Esophagus mucosa (tissue), 1 donor: ENCODE results near the gene MRM1. TPM values are rescaled to one million over a fixed set of nuclear protein-coding genes. Genes with fewer than 3 reads are reported as not detected.
"Not testable (repeated sequence)": the region's sequence is repeated elsewhere in the genome, so short reads cannot be mapped to it uniquely, and the experiment has no call there.

ENCODE experiments used
- ATAC-seq: fragments of 200-7000 bp; cut with Tn5 transposase; one replicate; pipeline ENCODE4 v1.9.1; 2020
- total RNA-seq: library from RNA; stranded (reverse); gene quantifications from one replicate; pipeline ENCODE4 v1.2.4, GENCODE V29; 2023
- donor health status: DM: yes; HTN: yes; CAD: no.

MRM1 gene
- total RNA-seq, 1 donor from 2014 or later: 4.8 TPM

- peak; percentile 1 for ATAC-seq
Measured at GRCh38 chr17:36600936-36601302, 464 bp upstream of the MRM1 start.

- ATAC-seq: peak; percentile 24
Measured at GRCh38 chr17:36602030-36602748, 806 bp downstream of the MRM1 start.

- ATAC-seq: no peak
Measured at GRCh38 chr17:36602924-36603384, 1.6 kb downstream of the MRM1 start.

- ATAC-seq: not testable (repeated sequence)
Measured at GRCh38 chr17:36605028-36605427, 3.6 kb downstream of the MRM1 start.

- no peak for ATAC-seq
Measured at GRCh38 chr17:36608280-36608679, 6.9 kb downstream of the MRM1 start.

GRCh38 chr17:36608794-36609497 is 7.6 kb downstream of the MRM1 start:
- ATAC-seq: peak; percentile 63

- ATAC-seq: no peak
Measured at GRCh38 chr17:36609498-36609862, 8.1 kb downstream of the MRM1 start.

GRCh38 chr17:36610474-36610873 is 9.1 kb downstream of the MRM1 start:
- ATAC-seq: no peak

GRCh38 chr17:36611345-36612072 is 10.1 kb downstream of the MRM1 start:
- ATAC-seq: peak; percentile 76

GRCh38 chr17:36612323-36612722 is 10.9 kb downstream of the MRM1 start:
- no peak for ATAC-seq

- ATAC-seq: no peak
Measured at GRCh38 chr17:36613155-36613554, 11.8 kb downstream of the MRM1 start.

GRCh38 chr17:36614081-36614480 is 12.7 kb downstream of the MRM1 start:
- ATAC-seq: no peak

GRCh38 chr17:36614933-36615332 is 13.6 kb downstream of the MRM1 start:
- ATAC-seq: no peak

GRCh38 chr17:36616061-36617029 is 15.0 kb downstream of the MRM1 start:
- no peak for ATAC-seq

- no peak for ATAC-seq
Measured at GRCh38 chr17:36617773-36618172, 16.4 kb downstream of the MRM1 start.

GRCh38 chr17:36623281-36623680 is 21.9 kb downstream of the MRM1 start:
- ATAC-seq: no peak

GRCh38 chr17:36625188-36625587 is 23.8 kb downstream of the MRM1 start:
- no peak for ATAC-seq

GRCh38 chr17:36627101-36627500 is 25.7 kb downstream of the MRM1 start:
- ATAC-seq: no peak

GRCh38 chr17:36628576-36628975 is 27.2 kb downstream of the MRM1 start:
- no peak for ATAC-seq

- ATAC-seq: peak; percentile 87
Measured at GRCh38 chr17:36629252-36629847, 28.0 kb downstream of the MRM1 start.

GRCh38 chr17:36629970-36630502 is 28.7 kb downstream of the MRM1 start:
- ATAC-seq: no peak

- no peak for ATAC-seq
Measured at GRCh38 chr17:36631022-36631421, 29.6 kb downstream of the MRM1 start.
